ENCODE measurements around the gene HEBP1. TPM values are rescaled to one million over a fixed set of nuclear protein-coding genes. Genes with fewer than 3 reads are reported as not detected.
A peak's percentile ranks its signal among the peaks of the same experiment; 100 is the strongest.

HEBP1 gene
- total and polyA plus RNA-seq, 4 donors: 27.7 to 70.0 (median 50.3) TPM

DNA sequence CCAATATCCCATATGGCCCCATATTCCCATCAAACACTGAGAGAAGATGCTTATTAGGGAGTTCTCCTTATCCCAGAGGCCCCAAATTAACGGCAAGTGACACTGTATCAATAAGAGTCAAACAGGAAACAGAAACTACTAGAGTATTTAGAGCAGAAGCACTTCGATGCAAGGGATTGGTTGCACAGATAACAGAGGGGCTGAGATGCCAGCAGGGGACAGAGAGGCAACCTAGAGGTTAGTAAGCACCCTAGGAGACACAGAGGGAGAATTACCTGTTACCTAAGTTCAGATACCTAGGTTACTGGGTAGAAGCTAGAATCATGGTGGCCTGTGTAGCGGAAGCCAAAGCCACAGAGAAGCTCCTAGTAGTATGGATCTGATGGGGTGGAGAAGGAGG, 2.9 kb downstream of the HEBP1 start:
- Histone ChIP-seq H3K9ac (ENCODE audit: low read depth in 1 of 2, low read length in 2 of 2) (no peak overlapping the region), H3K27ac (ENCODE audit: low read depth in 1 of 2, low read length in 2 of 2) (peak overlapping the region in 1 of 2 donors; percentile 36), H3K27me3 (ENCODE audit: control insufficient read depth in 4 of 4, insufficient read depth in 4 of 4, low read length in 3 of 4) (no peaks in the 10 kb centered on the region), H3K4me1 (ENCODE audit: control insufficient read depth in 4 of 4, insufficient read depth in 4 of 4, low read length in 3 of 4) (peaks cover 10 to 53% (median 30%) of the 10 kb centered on the region in 4 donors), H3K4me3 (ENCODE audit: low read depth in 1 of 3, low read length in 3 of 3) (no peak overlapping the region), H3K9me3 (ENCODE audit: control insufficient read depth in 4 of 4, low read length in 3 of 4) (no peaks in the 10 kb centered on the region), H3K36me3 (ENCODE audit: control insufficient read depth in 4 of 4, insufficient read depth in 3 of 4, low read depth in 1 of 4, low read length in 3 of 4) (no peaks in the 10 kb centered on the region)
- 45% methylated on average over 3 of the region's 3 CpGs for WGBS
- peak; percentile 49 for DNase-seq (ENCODE audit: low spot score)
- TF ChIP-seq YY1 (IDR thresholded peaks at IDR 0.05) (no peak), RAD21 (IDR thresholded peaks at IDR 0.05) (no peak), ATF3 (IDR thresholded peaks at IDR 0.05) (no peak), HNF4G (IDR thresholded peaks at IDR 0.05) (no peak), SP1 (IDR thresholded peaks at IDR 0.05) (no peak), NR2F2 (IDR thresholded peaks at IDR 0.05) (no peak), FOXA1 (IDR thresholded peaks at IDR 0.05) (no peak), RXRA (IDR thresholded peaks at IDR 0.05) (no peak)
- TF ChIP-seq, protein P1, sequence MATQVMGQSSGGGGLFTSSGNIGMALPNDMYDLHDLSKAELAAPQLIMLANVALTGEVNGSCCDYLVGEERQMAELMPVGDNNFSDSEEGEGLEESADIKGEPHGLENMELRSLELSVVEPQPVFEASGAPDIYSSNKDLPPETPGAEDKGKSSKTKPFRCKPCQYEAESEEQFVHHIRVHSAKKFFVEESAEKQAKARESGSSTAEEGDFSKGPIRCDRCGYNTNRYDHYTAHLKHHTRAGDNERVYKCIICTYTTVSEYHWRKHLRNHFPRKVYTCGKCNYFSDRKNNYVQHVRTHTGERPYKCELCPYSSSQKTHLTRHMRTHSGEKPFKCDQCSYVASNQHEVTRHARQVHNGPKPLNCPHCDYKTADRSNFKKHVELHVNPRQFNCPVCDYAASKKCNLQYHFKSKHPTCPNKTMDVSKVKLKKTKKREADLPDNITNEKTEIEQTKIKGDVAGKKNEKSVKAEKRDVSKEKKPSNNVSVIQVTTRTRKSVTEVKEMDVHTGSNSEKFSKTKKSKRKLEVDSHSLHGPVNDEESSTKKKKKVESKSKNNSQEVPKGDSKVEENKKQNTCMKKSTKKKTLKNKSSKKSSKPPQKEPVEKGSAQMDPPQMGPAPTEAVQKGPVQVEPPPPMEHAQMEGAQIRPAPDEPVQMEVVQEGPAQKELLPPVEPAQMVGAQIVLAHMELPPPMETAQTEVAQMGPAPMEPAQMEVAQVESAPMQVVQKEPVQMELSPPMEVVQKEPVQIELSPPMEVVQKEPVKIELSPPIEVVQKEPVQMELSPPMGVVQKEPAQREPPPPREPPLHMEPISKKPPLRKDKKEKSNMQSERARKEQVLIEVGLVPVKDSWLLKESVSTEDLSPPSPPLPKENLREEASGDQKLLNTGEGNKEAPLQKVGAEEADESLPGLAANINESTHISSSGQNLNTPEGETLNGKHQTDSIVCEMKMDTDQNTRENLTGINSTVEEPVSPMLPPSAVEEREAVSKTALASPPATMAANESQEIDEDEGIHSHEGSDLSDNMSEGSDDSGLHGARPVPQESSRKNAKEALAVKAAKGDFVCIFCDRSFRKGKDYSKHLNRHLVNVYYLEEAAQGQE (IDR thresholded peaks at IDR 0.05): no peak

DNA sequence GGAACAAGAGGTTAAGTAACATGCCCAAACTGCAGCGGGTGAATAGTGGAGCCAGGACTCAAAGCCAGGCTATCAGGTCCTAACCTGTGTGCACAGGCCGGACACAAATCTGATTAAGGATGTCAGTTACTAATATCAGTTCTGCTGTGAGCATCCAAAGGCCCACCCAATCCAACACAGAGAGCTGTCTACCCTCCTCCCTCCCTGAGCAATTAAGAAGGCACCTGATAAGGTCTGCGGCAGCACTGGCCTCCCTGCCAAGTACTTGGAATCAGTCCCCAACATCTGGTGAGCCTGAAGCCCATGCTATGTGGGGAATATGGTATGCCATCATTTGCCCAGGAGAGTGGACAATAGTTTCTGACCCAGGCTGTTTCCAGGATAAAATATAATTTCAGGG, 3.9 kb downstream of the HEBP1 start:
- DNase-seq (ENCODE audit: low spot score): peak; percentile 59
- Histone ChIP-seq H3K27me3 (ENCODE audit: control insufficient read depth in 4 of 4, insufficient read depth in 4 of 4, low read length in 3 of 4) (no peaks in the 10 kb centered on the region), H3K36me3 (ENCODE audit: control insufficient read depth in 4 of 4, insufficient read depth in 3 of 4, low read depth in 1 of 4, low read length in 3 of 4) (no peaks in the 10 kb centered on the region), H3K9me3 (ENCODE audit: control insufficient read depth in 4 of 4, low read length in 3 of 4) (no peaks in the 10 kb centered on the region), H3K4me3 (ENCODE audit: low read depth in 1 of 3, low read length in 3 of 3) (no peak overlapping the region), H3K4me1 (ENCODE audit: control insufficient read depth in 4 of 4, insufficient read depth in 4 of 4, low read length in 3 of 4) (peaks cover 10 to 45% (median 28%) of the 10 kb centered on the region in 4 donors), H3K9ac (ENCODE audit: low read depth in 1 of 2, low read length in 2 of 2) (no peak overlapping the region), H3K27ac (ENCODE audit: low read depth in 1 of 2, low read length in 2 of 2) (no peak overlapping the region)
- 34% methylated on average over 3 of the region's 3 CpGs for WGBS
- TF ChIP-seq, protein P2, sequence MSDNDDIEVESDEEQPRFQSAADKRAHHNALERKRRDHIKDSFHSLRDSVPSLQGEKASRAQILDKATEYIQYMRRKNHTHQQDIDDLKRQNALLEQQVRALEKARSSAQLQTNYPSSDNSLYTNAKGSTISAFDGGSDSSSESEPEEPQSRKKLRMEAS (IDR thresholded peaks at IDR 0.05): no peak
- no peak for TF ChIP-seq JUND (IDR thresholded peaks at IDR 0.05)
- no peak for TF ChIP-seq HNF4G (IDR thresholded peaks at IDR 0.05)
- no peak for TF ChIP-seq CTCF (IDR thresholded peaks at IDR 0.05; ENCODE audit: low read depth, low read length, missing input control)
- TF ChIP-seq EGR1 (IDR thresholded peaks at IDR 0.05; ENCODE audit: low read depth in 2 of 2): no peak
- TF ChIP-seq FOXA1 (IDR thresholded peaks at IDR 0.05): no peak
- TF ChIP-seq NR2F2 (IDR thresholded peaks at IDR 0.05): no peak
- TF ChIP-seq, protein P1 (IDR thresholded peaks at IDR 0.05): no peak
- no peak for TF ChIP-seq RXRA (IDR thresholded peaks at IDR 0.05)
- no peak for TF ChIP-seq FOXA2 (IDR thresholded peaks at IDR 0.05)
